Colon (tissue), 2 donors: Measurements from ENCODE around the gene GABARAP.

ENCODE experiments used
- FAIRE-seq: peaks from 2 replicates; lab custom pipeline; 2012; peaks lifted over from hg19 to GRCh38; lab: Jason Lieb, UNC
- donor health status: control.
- donor health status: control.

Gene GABARAP

DNA sequence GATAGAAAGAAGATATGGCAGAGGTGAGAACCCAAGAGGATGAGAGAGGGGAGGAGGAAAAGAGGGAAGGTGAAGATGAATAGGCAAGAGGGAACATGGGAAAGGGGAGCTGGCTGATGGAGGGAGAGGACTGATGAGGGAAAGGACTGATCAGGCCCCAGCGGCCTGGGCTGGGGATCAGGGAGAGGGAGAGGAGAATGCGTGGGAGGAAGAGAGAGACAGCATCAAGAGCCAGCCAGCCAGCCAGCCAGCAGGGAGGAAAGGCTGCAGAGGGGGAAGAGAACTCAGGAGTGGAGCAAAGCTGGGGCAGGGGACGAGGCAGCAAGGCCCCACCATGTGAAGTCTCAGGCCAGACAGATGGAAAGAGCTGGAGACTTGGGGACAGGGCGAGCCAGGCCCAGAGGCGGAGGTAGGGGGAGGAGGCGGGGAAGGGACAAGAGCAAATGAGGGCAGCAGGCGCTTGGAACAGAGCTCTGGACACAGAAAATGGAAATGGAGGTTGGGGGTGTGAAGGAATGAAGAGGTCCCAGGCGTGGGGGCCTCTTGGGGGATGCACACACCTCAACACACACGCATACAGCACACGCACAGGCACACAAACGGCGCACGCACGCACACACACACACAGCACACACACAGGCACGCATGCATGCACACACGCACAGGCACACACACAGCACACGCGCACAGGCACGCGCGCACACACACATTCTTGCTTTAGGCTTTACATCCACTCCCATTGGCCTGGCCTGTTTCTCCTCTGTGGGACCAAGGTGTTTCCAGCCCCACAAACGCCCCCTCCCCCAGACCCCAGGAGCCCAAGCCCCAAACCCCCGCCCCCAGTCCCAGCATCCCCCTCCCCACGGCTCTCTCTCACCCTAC, 34.9 kb downstream of the GABARAP start:
- no peak for FAIRE-seq

DNA sequence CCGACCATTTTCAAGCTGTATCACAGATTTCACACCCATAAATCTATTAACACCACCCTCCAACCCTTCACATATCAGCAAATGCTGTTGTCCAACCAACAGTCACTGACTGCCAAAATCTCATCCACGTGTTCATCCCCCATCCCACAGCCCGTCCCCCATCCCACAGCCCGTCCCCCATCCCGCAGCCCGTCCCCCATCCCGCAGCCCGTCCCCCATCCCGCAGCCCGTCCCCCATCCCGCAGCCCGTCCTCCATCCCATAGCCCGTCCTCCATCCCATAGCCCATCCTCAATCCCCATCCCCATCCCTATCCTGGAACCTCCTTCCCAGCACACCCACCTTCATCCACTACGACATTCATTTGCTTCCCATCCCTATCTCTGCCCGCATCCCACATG, 36.7 kb downstream of the GABARAP start:
- FAIRE-seq, result no peak

DNA sequence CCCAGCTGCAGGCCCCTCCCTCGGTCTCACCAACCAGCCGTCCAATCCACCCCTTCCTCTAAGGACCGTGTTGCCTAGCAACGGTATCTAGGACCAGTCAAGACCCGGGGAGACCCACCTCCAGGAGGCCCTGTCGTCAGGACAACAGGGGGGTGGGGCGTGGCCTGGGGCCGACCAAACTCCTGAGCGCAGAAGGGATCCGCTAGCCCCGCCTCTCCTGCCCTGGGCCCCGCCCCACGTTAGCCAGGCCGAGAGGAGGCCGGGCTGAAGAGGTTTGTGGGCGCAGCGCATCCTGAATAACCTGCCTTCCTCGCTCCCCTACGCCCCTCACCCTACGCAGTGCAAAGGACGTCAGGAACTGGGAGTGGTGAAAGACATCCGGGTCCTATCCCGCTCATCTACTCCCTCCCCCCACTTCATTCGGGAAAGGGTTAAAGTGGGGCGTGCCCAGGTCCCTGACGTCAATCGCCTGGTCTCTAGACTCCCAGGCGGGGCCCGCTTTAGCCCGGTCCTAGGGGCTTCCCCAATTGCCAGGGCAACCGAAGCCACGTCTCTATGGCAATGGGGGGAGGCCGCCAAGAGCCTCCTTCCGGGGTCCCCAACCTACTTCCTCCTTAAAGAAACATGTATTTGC, 37.3 kb downstream of the GABARAP start:
- FAIRE-seq, result no peak

DNA sequence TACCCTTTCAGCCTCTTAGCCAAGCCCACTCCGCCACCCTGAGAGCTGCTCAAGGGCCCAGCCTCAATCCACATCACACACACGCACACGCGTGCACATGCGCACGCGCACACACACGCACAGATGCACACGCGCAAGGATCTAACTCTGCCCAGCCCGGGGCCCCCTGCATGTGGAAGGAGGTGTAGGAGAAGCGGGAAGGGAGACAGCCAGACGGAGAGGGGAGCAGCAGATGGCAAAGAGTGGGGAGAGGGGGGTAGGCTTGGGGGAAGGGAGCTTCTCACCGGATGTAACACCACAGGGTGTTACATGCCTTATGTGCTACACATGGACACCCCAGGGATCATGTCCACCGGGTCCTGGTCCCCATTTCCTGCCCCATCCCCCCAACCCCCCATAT, 37.9 kb downstream of the GABARAP start:
- no peak for FAIRE-seq

DNA sequence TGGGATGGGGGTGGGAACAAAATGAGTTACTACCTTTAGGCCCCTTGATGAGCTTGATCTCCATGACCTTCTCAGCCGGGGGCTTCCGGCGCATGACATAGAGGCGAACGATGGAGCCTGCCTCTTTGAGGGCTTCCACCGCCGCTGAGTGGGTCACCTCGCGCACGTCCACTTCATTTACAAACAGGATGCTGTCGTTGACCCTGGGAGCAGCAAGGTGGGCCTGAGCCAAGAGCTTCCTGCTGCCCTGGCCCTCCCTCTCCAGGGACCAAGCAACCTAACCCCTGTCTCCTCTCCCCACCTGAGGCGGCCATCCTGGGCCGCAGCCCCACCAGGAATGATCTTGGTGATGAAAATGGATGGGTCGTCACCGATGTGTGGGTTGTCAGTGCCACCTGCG, 38.9 kb downstream of the GABARAP start:
- no peak for FAIRE-seq

DNA sequence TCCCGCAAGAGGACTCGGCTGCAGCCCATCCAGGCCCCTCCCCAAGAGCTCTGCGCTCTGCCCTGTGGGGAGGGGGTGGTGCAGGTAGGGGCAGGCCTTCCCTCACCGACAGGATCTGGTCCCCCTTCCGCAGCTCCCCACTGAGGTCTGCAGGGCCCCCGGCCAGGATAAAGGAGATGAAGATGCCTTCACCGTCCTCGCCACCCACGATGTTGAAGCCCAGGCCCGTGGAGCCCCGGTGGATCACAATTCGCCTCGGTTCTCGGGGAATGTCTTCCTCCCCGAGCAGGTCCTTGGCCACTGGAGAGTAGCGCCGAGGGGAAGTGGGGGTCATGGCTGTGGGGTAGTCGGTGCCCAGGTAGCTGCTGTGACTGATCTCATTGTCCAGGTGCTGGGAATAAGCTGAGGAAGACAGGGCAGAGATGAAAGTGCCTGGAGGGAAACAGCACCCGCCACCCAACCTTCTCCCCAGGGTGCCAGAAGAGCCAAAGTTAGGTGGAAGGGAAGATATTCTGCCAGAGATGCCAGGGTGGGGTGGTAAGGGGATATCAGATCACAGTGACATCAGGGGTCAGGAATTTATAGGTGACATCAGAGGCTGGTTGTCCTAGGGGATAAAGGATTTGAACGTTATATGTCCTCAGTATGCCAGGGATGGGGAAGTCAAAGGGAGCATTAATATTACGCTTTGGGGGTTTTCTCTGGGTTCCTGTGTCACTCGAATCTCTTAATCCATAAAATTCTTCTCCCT, 45.4 kb downstream of the GABARAP start:
- FAIRE-seq, result no peak

DNA sequence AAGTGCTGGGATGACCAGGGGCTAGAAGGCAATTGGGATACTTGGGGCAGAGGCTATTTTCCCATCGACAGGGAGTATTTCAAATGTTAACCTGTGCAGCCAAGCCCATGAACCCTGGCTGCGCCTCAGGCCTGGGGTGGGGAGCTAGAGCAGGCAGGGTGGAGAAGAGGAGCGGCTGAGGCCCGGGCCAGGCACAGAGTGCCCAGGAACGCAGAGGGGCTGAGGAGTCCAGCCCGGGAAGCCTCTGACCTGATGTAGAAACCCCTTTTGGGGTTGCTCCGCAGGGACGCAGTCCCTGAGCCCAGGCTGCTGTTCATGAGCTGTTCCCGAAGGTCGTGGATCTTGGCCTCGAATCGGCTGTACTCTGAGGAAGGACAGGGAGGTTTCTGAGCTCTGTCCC, 46.3 kb downstream of the GABARAP start:
- no peak for FAIRE-seq

DNA sequence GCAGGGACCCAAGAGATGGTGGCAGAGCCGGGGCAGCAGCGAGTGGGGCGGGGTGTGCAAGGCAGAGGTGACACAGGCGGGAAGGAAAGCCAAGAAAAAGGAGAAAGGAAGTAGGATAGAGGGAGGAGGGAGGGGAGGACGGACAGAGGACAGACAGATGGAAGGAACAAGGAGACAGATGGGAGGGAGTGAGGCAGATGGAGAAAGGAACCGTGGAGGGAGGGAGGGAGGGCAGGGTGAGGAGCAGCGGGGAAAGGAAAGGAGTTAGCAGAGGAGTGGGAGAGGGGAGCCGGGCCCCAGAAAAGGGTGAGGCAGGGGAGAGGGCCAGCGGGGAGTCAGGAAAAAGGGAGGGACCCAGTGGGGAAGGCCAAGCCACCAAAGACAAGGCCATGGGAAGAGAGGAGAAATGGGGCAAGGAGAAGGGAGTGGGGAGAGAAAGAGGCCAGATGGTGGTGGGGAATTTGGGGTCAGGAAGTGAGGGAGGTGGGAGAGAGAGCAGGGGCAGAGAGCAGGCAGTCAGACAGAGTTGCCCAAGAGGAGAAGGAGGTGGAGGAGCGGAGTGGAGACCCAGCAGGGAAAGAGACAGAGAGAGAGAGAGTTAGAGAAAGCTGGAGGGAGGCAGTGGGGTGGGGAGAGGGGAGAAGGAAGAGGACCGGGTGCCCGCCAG, 49.8 kb downstream of the GABARAP start:
- no peak for FAIRE-seq

DNA sequence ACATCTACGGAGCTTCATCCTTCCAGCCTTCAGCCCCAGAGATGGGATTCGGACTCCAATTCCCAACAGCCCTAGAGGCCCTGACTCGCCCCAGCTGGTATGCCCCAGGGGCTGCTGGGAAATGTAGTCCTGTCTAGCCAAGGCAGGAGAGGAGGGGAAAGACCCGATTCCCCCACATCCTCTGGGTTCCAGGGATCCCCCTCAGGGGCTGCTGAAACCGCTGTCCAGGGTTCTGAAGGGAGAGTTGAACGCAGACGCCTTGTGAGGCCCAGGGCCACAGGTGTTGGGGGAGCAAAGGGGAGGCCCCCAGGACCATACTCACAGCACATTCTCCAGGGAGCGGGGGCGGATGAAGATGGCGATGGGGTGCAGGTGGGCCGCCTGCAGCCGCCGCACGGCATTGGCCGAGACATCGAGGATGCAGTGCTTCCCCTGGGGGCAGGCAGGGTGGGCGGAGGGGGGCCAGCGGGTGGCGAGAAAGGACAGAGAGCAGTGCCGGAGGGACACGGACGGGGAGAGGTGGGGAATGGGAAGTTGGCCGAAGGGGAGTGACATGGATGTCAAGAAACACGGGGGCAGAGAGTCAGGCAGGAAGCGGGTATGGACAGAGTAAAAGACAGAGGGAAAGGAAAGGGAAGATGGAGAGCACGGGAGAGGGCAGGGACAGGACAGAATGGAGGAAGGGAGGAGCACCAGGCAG, 50.5 kb downstream of the GABARAP start:
- no peak for FAIRE-seq

DNA sequence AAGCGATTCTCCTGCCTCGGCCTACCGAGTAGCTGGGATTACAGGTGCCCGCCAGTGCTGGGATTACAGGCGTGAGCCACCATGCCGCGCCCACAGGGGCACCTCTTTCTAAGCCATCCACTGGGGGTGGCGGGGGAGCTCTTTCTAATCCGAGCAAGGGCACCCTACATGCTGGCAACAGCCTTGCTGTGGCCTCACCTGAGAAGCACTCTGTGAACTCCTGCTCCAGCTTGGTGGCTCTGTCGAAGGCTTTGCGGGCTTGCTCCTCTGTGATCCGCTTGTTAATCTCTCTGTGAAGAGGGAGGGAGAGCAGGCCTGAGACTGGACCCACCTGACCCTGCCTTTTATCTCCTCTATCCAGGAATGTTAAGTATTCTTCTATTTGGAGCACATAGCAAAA, 51.2 kb downstream of the GABARAP start:
- FAIRE-seq, result no peak

DNA sequence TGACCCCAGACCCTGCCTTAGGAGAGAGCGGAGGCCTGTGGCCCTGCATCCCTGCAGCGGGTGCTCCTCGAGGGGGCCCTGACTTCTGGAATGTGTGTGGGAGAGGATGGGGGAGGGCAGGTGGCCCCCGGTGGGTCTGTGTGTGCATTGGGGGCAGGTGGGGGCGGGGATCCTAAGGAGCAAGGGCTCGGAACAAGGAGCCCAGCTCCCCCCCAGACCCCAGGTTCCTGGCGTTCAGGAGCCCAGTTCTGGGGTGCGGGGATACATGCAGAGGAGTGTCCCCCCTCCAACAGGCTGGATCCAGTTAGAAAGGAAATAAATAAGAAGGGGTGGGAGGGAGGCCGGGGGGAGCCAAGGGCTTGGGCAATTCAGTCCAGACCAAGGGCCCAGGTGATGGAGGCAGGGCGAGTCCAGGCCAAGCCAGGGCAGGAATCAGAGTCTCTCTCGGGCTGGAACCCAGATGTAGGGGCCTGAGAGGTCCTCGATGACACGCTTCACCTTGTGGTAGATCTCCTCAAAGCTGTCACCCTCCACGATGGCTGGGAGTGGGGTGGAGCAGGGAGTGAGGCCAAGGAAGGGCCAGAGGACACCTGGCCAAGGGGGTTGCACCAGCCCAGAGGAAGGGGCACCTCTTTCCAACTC, 51.9 kb downstream of the GABARAP start:
- FAIRE-seq, result no peak
